Posterior vena cava (tissue), 2 donors: ENCODE measurements around the gene SHC1. TPM values are rescaled to one million over a fixed set of nuclear protein-coding genes. Genes with fewer than 3 reads are reported as not detected.

Source experiments
- DNase-seq: peaks from one replicate; pipeline ENCODE4 v3.0.0-alpha.2; 2020; ENCODE audit warnings: low spot score
- intact Hi-C, 2 donors: fragments of 100-400 bp; cut with DNase I; formaldehyde crosslinking; loops; one replicate each; pipeline versions ENCODE4 v1.14.1 to v1.14.2; 2022 to 2023
- total RNA-seq, 2 donors: library from RNA; stranded (reverse); fragmentation: NEBNext Ultra II Directional; extraction: Animal tissue kit (Norgen Biotek cat#: 25700); gene quantifications; one replicate each; pipeline ENCODE4 v1.2.1, GENCODE V29; 2021
- donor health status: DM: yes; HTN: yes; CAD: no.
- donor health status: DM: yes; HTN: yes; CAD: no.

The SHC1 gene
- total RNA-seq, 2 donors from 2014 or later = 135 to 149 TPM

GRCh38 chr1:154948079-154948478 lies 22.5 kb downstream of the SHC1 start:
- no peak for DNase-seq
- intact Hi-C loops = no loop called here

GRCh38 chr1:154945962-154946850 lies 24.3 kb downstream of the SHC1 start:
- no peak for DNase-seq
- intact Hi-C loops = no loop called here

DNA sequence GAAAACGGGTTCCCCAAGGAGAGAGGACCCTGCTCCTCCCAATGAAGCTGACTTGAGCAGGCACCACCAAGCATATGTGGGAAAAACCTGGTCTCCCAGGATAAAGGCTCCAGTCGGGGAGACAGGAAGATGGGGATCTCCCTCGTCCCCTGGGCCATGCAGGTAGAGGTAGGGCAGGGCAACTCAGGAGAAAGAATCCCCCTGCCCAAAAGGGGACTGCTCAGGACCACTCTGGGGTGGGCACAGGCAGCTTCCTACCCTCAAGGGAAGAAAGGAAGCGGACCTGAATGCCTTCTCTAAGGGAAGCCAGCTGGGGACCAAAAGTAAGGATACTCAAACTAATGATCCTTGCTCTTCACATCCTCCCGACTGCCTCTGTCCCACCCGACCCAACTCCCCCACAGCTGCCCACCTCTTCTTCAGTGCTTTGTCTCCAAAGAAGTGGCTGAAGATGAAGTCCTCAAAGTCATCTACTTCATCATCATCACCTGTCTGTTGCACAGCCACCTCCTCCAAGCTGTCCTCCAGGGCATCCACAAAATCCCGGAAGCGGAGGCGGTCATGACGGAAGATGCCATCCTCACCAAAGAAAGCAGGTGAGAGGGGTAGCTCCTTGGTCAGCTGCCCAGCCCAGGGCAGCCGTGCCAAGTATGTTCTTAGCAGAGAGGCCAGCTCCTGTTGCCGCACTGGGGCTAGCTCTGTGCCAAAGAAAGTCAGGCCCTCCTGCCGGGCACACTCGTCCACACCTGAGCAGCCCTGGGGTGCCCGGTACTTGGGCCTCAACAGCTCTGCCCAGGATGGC lies 25.2 kb downstream of the SHC1 start:
- intact Hi-C loops = no loop called here
- DNase-seq = no peak

DNA sequence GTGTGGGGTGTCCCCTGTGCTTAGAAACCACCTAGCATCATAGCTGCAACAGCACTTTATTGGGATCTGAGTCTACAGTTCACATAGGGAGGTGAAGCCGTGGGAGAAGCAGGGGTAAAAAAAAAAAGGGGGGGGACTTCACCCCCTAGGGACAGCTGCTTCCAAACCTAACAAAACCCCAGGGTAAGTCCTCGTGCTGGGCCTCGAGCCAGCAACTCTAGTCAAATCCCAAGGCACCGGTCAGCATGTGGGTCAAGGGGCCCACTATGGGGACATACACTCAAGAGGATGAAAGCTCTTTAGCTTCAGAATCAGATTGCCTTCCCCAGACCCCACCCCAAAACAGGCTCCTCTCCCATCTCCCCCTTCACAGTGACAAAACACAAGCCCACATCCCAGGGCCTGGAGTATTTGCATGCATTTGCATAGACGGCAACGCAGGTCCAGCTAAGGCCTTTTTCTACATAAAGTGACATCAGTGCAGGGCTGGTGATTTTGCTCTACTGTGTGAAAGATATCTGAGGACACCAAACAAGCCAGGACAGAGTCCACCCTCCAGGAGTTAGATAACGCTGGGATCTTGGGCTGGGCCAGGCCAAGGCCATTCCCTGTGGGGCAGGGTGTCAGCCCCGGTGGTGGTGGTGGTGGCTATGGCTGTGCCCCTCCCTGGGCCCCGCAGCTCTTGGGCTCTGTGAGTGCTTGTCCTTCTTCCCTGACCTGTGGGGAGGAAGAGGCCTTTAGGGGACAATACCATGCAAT lies 26.0 kb downstream of the SHC1 start:
- intact Hi-C loops = no loop called here
- DNase-seq = no peak

- intact Hi-C loops = no loop called here
Measured at GRCh38 chr1:154943649-154944400, 26.7 kb downstream of the SHC1 start.

DNA sequence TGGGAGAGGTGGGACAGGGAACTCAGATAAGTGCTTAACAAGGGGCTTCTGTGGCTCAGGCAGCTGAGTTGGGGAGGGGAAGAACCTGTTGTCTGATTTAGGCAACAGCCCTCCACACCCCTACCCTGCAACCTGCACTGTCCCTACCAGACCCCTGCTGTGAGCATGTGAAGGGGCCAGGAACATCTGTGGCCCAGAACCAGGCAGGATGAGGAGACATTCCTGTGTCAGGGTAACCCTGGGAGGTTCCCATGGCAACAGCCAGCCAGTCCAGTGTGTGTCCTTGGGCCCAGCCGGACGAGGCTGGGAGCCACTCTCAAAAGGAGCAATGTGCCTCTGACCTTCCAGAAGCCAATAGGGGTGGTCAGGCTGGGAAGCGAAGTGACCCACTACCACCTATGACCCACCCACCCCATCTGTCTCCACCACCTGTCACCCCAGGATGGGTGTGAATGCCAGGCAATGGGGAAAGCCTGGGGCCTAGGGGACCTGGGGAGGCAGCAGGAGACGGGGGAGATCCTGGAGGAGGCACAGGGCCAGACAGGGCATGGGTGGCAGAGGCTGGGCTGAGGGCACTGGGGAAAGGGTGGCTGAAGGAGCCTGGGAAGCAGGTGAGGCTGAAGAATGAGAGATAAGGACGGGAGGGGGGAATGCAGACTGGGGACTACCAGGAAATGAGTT lies 29.1 kb downstream of the SHC1 start:
- intact Hi-C loops = no loop called here

More at GRCh38 chr1:154943649-154944400, 26.7 kb downstream of the SHC1 start:
- no peak for DNase-seq

GRCh38 chr1:154940651-154941194 lies 29.8 kb downstream of the SHC1 start:
- DNase-seq = no peak
- intact Hi-C loops = no loop called here

More for the DNA sequence above, 29.1 kb downstream of the SHC1 start:
- DNase-seq = no peak

GRCh38 chr1:154940213-154940560 lies 30.4 kb downstream of the SHC1 start:
- DNase-seq = no peak
- intact Hi-C loops = no loop called here

- DNase-seq = no peak
- intact Hi-C loops = no loop called here
Measured at GRCh38 chr1:154938604-154939399, 31.7 kb downstream of the SHC1 start.

DNA sequence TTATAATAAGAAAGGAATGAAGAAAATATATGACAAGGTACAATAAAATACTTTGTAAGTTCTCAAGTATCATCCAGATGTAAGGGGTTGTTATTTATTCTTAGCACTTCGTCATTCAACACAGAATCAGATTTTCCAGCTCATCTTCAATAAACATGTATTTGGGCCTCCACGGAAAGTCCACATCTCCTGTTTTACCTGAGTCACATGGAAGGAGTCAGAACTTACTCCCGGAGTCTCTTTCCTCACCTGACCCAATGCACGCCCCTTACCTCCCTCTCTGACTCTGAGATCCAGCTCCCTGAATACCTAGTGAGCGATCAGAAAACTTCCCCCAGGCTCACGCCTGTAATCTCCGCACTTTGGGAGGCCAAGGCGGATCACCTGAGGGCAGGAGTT lies 32.6 kb downstream of the SHC1 start:
- intact Hi-C loops = no loop called here
- no peak for DNase-seq

- DNase-seq = peak; percentile 97
- intact Hi-C loops = no loop called here
Measured at GRCh38 chr1:154937085-154937987, 33.2 kb downstream of the SHC1 start.

DNA sequence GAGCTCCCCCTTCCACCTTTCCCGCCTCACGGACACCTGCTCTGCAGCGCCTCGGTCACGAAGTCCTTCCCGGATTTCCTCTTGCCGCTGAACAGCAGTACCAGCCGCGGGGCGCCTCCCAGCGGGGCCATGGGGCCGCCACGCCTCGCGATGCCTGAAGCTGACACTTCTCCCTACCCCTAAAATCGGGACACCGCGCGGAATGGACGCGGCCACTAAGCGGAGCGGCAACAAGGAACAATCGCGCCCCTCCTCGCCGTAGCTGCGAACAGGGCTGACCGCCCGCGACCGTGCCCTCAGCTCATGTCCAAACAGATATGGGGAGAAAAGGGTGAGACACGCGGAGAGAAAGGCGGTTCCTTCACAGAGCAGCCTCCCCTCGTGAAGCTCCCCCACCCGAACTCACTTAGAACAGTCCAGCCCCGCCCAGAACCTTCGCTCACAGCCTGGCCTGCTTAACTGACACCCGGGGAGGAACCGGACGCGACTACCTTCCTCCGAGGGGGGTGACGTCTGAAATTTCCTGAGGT lies 33.9 kb downstream of the SHC1 start, which contains the start of gene PMVK:
Gene PMVK, minus strand, starts transcription at position 165 of the 530 bp plus-strand sequence. Its CDS starts 34 bp downstream, at position 131.
- intact Hi-C loops = no loop called here
- peak; percentile 98 for DNase-seq

GRCh38 chr1:154935749-154936554 lies 34.6 kb downstream of the SHC1 start:
- DNase-seq = no peak
- intact Hi-C loops = no loop called here

- intact Hi-C loops = no loop called here
- DNase-seq = no peak
Measured at GRCh38 chr1:154934358-154934948, 36.1 kb downstream of the SHC1 start.

DNA sequence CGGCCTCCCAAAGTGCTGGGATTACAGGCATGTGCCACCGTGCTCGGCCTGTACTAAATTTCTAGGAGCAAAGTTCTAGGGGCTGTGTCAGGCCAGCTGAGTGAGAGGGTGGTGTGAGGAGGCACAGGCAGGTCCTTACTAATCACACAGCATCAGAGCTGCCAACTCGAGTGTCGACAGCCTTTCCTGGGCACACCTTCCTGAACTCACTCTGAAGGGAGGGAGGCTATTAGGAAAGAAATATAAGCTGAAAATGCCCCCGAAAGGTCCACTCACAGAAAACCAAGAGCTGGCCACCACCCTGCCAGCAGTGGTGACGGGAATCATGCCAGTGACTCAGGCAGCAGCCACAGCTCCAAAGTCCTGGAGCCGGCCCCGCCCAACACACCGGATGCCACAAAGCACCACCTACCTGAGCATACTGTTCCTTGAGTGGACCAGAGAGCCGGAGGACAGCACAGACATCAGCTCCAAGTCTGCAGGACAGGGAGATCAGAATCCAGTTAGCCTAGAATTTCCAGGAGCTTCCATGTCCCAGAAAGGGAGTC lies 38.5 kb downstream of the SHC1 start:
- DNase-seq = no peak
- intact Hi-C loops = no loop called here
